GM12878 (cell line): ENCODE data around the gene TSSK3. TPM values are rescaled to one million over a fixed set of nuclear protein-coding genes. Genes with fewer than 3 reads are reported as not detected.

Experiments used
- ATF3 ChIP-seq: IDR thresholded peaks from 2 replicates; pipeline ENCODE4 v1.6.1; 2011; ENCODE audit warnings: low read depth, mild to moderate bottlenecking, low read length, moderate library complexity, borderline replicate concordance; ENCODE audit errors: extremely low read depth
- BCL3 ChIP-seq: IDR thresholded peaks from 2 replicates; pipeline ENCODE4 v1.6.1; 2011; ENCODE audit warnings: borderline replicate concordance, low read depth, mild to moderate bottlenecking, moderate library complexity, low read length; ENCODE audit not compliant: insufficient read depth, poor library complexity, severe bottlenecking
- CEBPZ ChIP-seq: fragments of 150-350 bp; IDR thresholded peaks from 2 replicates; pipeline ENCODE4 v1.6.1; 2016; ENCODE audit warnings: low read depth, low read length
- CHD4 ChIP-seq: fragments of 200-600 bp; sonication (generic); IDR thresholded peaks from 2 replicates; pipeline ENCODE4 v1.6.1; 2016; ENCODE audit warnings: mild to moderate bottlenecking
- MXI1 ChIP-seq: fragments of 150-350 bp; IDR thresholded peaks from 2 replicates; pipeline ENCODE4 v1.6.1; 2011; ENCODE audit warnings: low read depth, mild to moderate bottlenecking, inconsistent platforms, low read length, improper control_type of control experiment
- RFX5 ChIP-seq: IDR thresholded peaks from 2 replicates; pipeline ENCODE4 v1.6.1; 2011; ENCODE audit warnings: low read depth, low read length, improper control_type of control experiment
- RUNX3 ChIP-seq: IDR thresholded peaks from 2 replicates; pipeline ENCODE4 v1.6.1; 2012; ENCODE audit warnings: low read length, inconsistent platforms
- SPI1 ChIP-seq: IDR thresholded peaks from 2 replicates; pipeline ENCODE4 v1.6.1; 2011; ENCODE audit warnings: low read depth, mild to moderate bottlenecking, low read length, moderate library complexity, borderline replicate concordance; ENCODE audit not compliant: insufficient read depth
- WRNIP1 ChIP-seq: IDR thresholded peaks from 2 replicates; pipeline ENCODE4 v1.6.1; 2011; ENCODE audit warnings: low read depth, low read length, improper control_type of control experiment, borderline replicate concordance
- ZBTB33 ChIP-seq: fragments of 450-650 bp; IDR thresholded peaks from 2 replicates; pipeline ENCODE4 v1.6.1; 2017; ENCODE audit warnings: mild to moderate bottlenecking
- ZBTB4 ChIP-seq: fragments of 450-650 bp; formaldehyde crosslinking; IDR thresholded peaks from 2 replicates; pipeline ENCODE4 v1.4.0; 2022; ENCODE audit warnings: mild to moderate bottlenecking, moderate library complexity
- ZBTB40 ChIP-seq: fragments of 450-650 bp; IDR thresholded peaks from 2 replicates; pipeline ENCODE4 v1.6.1; 2016; ENCODE audit warnings: mild to moderate bottlenecking, moderate library complexity, borderline replicate concordance
- polyA plus RNA-seq, 11 experiments: library from polyadenylated mRNA; depleted of rRNA in 4 of 11; unstranded in 6 of 11; stranded (reverse) in 5 of 11; fragments of >200 nt; fragmentation: Nextera tagmentation in 4 of 11; fragmentation: Illumina TruSeq in 1 of 11; extraction: Ambion mirVana in 4 of 11; extraction: Trizol in 1 of 11; gene quantifications; 1 replicate in 1 of 11; 2 replicates in 10 of 11; pipeline versions ENCODE4 v1.2.1 to v1.2.3, GENCODE V29; 2011 to 2016; ENCODE audit warnings: inconsistent platforms in 2 of 11, missing spikeins in 2 of 11, low read depth in 1 of 11
- total RNA-seq, 4 experiments: library from RNA; depleted of rRNA in 3 of 4; stranded (reverse); fragments of >200 nt in 3 of 4; fragmentation: Illumina TruSeq in 1 of 4; extraction: Trizol in 1 of 4; gene quantifications; 2 replicates each; pipeline versions ENCODE4 v1.2.1 to v1.2.3, GENCODE V29; 2013 to 2021

Gene TSSK3
- total and polyA plus RNA-seq, 10 of the 15 experiments (the other 5 are each of a cell fraction or from before 2014, with no cell fraction given), result 0.42 to 0.82 (median 0.60) TPM

GRCh38 chr1:32394141-32394889 lies 32.0 kb downstream of the TSSK3 start, which contains the start of gene BSDC1 (continued):
- TF ChIP-seq ATF3, result no peak
- TF ChIP-seq ZBTB40, result 0 out of 2 replicates have a peak, but pooled peaks have one; percentile 22
- no peak for TF ChIP-seq CEBPZ
- peak; percentile 62; the same call in 1 of the 2 replicates for TF ChIP-seq RFX5
- TF ChIP-seq BCL3, result no peak
- TF ChIP-seq ZBTB33, result no peak
- TF ChIP-seq SPI1, result no peak
- TF ChIP-seq ZBTB4 (CRISPR knock-in tag), result no peak
- TF ChIP-seq MXI1, result 0 out of 2 replicates have a peak, but pooled peaks have one; percentile 39
- TF ChIP-seq WRNIP1, result no peak
- TF ChIP-seq RUNX3, result peak; percentile 65
- TF ChIP-seq CHD4, result no peak
